H9 (cell line): Measurements from ENCODE around the gene NRXN3. TPM values are rescaled to one million over a fixed set of nuclear protein-coding genes. Genes with fewer than 3 reads are reported as not detected.

Experiments
- DNase-seq: peaks from one replicate; pipeline ENCODE4 v3.0.0-alpha.2; 2017
- H2AFZ ChIP-seq: one replicate; pipeline ENCODE4 v1.6.1; 2013; ENCODE audit warnings: mild to moderate bottlenecking, low read length, control low read depth, moderate library complexity
- H2AK5ac ChIP-seq: 2 replicates; pipeline ENCODE4 v1.6.1; 2013; ENCODE audit warnings: low read length, control low read depth, mixed read lengths; ENCODE audit not compliant: insufficient read length
- H2BK120ac ChIP-seq: one replicate; pipeline ENCODE4 v1.6.1; 2013; ENCODE audit warnings: low read depth, mild to moderate bottlenecking, low read length, control low read depth, inconsistent platforms; ENCODE audit not compliant: poor library complexity, severe bottlenecking
- H2BK12ac ChIP-seq: 2 replicates; pipeline ENCODE4 v1.6.1; 2013; ENCODE audit warnings: low read length, control low read depth, mixed read lengths, low read depth; ENCODE audit not compliant: insufficient read length
- H2BK15ac ChIP-seq: 2 replicates; pipeline ENCODE4 v1.6.1; 2013; ENCODE audit warnings: low read depth, low read length, control low read depth
- H2BK20ac ChIP-seq: one replicate; pipeline ENCODE4 v1.6.1; 2013; ENCODE audit warnings: low read depth, mild to moderate bottlenecking, low read length, control low read depth, inconsistent platforms; ENCODE audit not compliant: poor library complexity, severe bottlenecking
- H2BK5ac ChIP-seq: 2 replicates; pipeline ENCODE4 v1.6.1; 2013; ENCODE audit warnings: low read length, control low read depth, mixed read lengths; ENCODE audit not compliant: insufficient read length
- H3K14ac ChIP-seq: 2 replicates; pipeline ENCODE4 v1.6.1; 2013; ENCODE audit warnings: low read length, control low read depth; ENCODE audit not compliant: insufficient read depth
- H3K18ac ChIP-seq: 2 replicates; pipeline ENCODE4 v1.6.1; 2013; ENCODE audit warnings: low read depth, mild to moderate bottlenecking, mixed read lengths, low read length, control low read depth; ENCODE audit not compliant: insufficient read length
- H3K23ac ChIP-seq: 2 replicates; pipeline ENCODE4 v1.6.1; 2013; ENCODE audit warnings: low read length, control low read depth, mixed read lengths, low read depth; ENCODE audit not compliant: insufficient read length
- H3K23me2 ChIP-seq: 2 replicates; pipeline ENCODE4 v1.6.1; 2013; ENCODE audit warnings: low read depth, mild to moderate bottlenecking, mixed read lengths, low read length, control low read depth; ENCODE audit not compliant: insufficient read length, poor library complexity, severe bottlenecking
- H3K27ac ChIP-seq: 2 replicates; pipeline ENCODE4 v1.5.1; 2013; ENCODE audit warnings: low read length, control low read depth, mixed read lengths, low read depth; ENCODE audit not compliant: insufficient read length
- H3K27me3 ChIP-seq: 2 replicates; pipeline ENCODE4 v1.6.1; 2013; ENCODE audit warnings: low read length, control low read depth, inconsistent platforms; ENCODE audit not compliant: insufficient read depth
- H3K4ac ChIP-seq: 2 replicates; pipeline ENCODE4 v1.6.1; 2013; ENCODE audit warnings: low read depth, mild to moderate bottlenecking, control low read depth, inconsistent platforms, low read length, moderate library complexity
- H3K4me1 ChIP-seq: 2 replicates; pipeline ENCODE4 v1.6.1; 2013; ENCODE audit warnings: low read length, control low read depth, inconsistent platforms; ENCODE audit not compliant: insufficient read depth
- H3K4me2 ChIP-seq: 2 replicates; pipeline ENCODE4 v1.6.1; 2013; ENCODE audit warnings: low read length, control low read depth, mixed read lengths; ENCODE audit not compliant: insufficient read length, insufficient read depth
- H3K56ac ChIP-seq: 2 replicates; pipeline ENCODE4 v1.6.1; 2013; ENCODE audit warnings: low read depth, mild to moderate bottlenecking, mixed read lengths, low read length, control low read depth; ENCODE audit not compliant: insufficient read length
- H3K79me1 ChIP-seq: 2 replicates; pipeline ENCODE4 v1.6.1; 2013; ENCODE audit warnings: low read depth, mild to moderate bottlenecking, moderate library complexity, low read length, control low read depth, inconsistent platforms; ENCODE audit not compliant: insufficient read depth, poor library complexity, severe bottlenecking
- H3K79me2 ChIP-seq: 2 replicates; pipeline ENCODE4 v1.6.1; 2013; ENCODE audit warnings: low read length, control low read depth, inconsistent platforms; ENCODE audit not compliant: insufficient read depth
- H3K9ac ChIP-seq: 2 replicates; pipeline ENCODE4 v1.6.1; 2013; ENCODE audit warnings: low read length, control low read depth, mixed read lengths; ENCODE audit not compliant: insufficient read length; ENCODE audit errors: extremely low read depth
- H3K9me3 ChIP-seq: one replicate; pipeline ENCODE4 v1.6.1; 2013; ENCODE audit warnings: low read depth, low read length, inconsistent platforms; ENCODE audit not compliant: control insufficient read depth
- H3T11ph ChIP-seq: one replicate; pipeline ENCODE4 v1.6.1; 2013; ENCODE audit warnings: mild to moderate bottlenecking, low read length, control low read depth, inconsistent platforms
- H4K20me1 ChIP-seq: one replicate; pipeline ENCODE4 v1.6.1; 2013; ENCODE audit not compliant: control insufficient read depth, insufficient read length, insufficient read depth
- H4K5ac ChIP-seq: 2 replicates; pipeline ENCODE4 v1.6.1; 2013; ENCODE audit warnings: low read depth, mild to moderate bottlenecking, mixed read lengths, low read length, control low read depth; ENCODE audit not compliant: insufficient read length
- H4K8ac ChIP-seq: replicated peaks from 2 replicates; pipeline ENCODE4 v1.6.1; 2013; ENCODE audit warnings: low read length, control low read depth, mixed read lengths, low read depth; ENCODE audit not compliant: insufficient read length
- H4K91ac ChIP-seq: 2 replicates; pipeline ENCODE4 v1.6.1; 2013; ENCODE audit warnings: low read depth, mild to moderate bottlenecking, moderate library complexity, mixed read lengths, low read length, control low read depth; ENCODE audit not compliant: insufficient read length
- H3K27ac Mint-ChIP-seq, 3 experiments: 2 replicates in 2 of 3; 3 replicates in 1 of 3; pipeline ENCODE4 v1.8.0; 2020 to 2021; ENCODE audit warnings: mixed read lengths in 3 of 3, mild to moderate bottlenecking in 1 of 3, moderate library complexity in 1 of 3
- H3K27me3 Mint-ChIP-seq: 2 replicates; pipeline ENCODE4 v1.8.0; 2021; ENCODE audit warnings: low read depth, mild to moderate bottlenecking, moderate library complexity, mixed read lengths
- H3K36me3 Mint-ChIP-seq, 3 experiments: 2 replicates in 2 of 3; 3 replicates in 1 of 3; pipeline ENCODE4 v1.8.0; 2020 to 2021; ENCODE audit warnings: low read depth in 3 of 3, mixed read lengths in 3 of 3; ENCODE audit not compliant: insufficient read depth in 1 of 3
- H3K4me1 Mint-ChIP-seq, 2 experiments: 2 replicates each; pipeline ENCODE4 v1.8.0; 2020; ENCODE audit warnings: mixed read lengths in 2 of 2
- H3K4me3 Mint-ChIP-seq, 2 experiments: 2 replicates in 1 of 2; 3 replicates in 1 of 2; pipeline ENCODE4 v1.8.0; 2020 to 2021; ENCODE audit warnings: mild to moderate bottlenecking in 2 of 2, mixed read lengths in 2 of 2, moderate library complexity in 1 of 2
- H3K9me3 Mint-ChIP-seq, 2 experiments: 2 replicates in 1 of 2; 3 replicates in 1 of 2; pipeline ENCODE4 v1.8.0; 2020; ENCODE audit warnings: mild to moderate bottlenecking in 2 of 2, mixed read lengths in 2 of 2, moderate library complexity in 1 of 2
- CTCF ChIP-seq: fragments of 200-600 bp; sonication (generic); conservative IDR thresholded peaks from 3 replicates; pipeline ENCODE4 v1.8.0; 2021; ENCODE audit warnings: antibody characterized with exemption, mild to moderate bottlenecking
- WGBS: extraction: QIAGEN DNeasy Blood & Tissue Kit; methylation state at CpG from one replicate; pipeline ENCODE4 v1.1.7; 2013; ENCODE audit warnings: missing lambda C conversion rate, low lambda C conversion rate, mixed read lengths; ENCODE audit not compliant: insufficient read length; ENCODE audit errors: extremely low coverage; 5-methylcytosine and 5-hydroxymethylcytosine counted together
- total RNA-seq: library from RNA; stranded (reverse); gene quantifications from 2 replicates; pipeline ENCODE4 v1.2.1, GENCODE V29; 2021

Gene NRXN3
- total RNA-seq, 1 experiment from 2014 or later: 1.8 TPM

- Histone ChIP-seq H4K91ac (no peak overlapping the region), H2BK5ac (no peak overlapping the region), H3K9ac (no peak overlapping the region), H3K79me2 (no peaks in the 10 kb centered on the region), H3K23ac (no peak overlapping the region), H2BK120ac (no peak overlapping the region), H3K4me2 (peak overlapping the region; percentile 8), H3K18ac (no peak overlapping the region), H2AFZ (no peak overlapping the region), H3K27ac (no peak overlapping the region), H3T11ph (no peak overlapping the region), H2BK20ac (no peak overlapping the region), H3K14ac (0 out of 2 replicates have a peak overlapping the region, but pooled peaks have one; percentile 31), H3K79me1 (no peaks in the 10 kb centered on the region), H4K5ac (no peak overlapping the region), H4K20me1 (no peaks in the 10 kb centered on the region), H3K9me3 (no peaks in the 10 kb centered on the region), H3K27me3 (no peaks in the 10 kb centered on the region), H3K23me2 (no peaks in the 10 kb centered on the region), H3K4ac (no peak overlapping the region), H2BK15ac (no peak overlapping the region), H3K4me1 (0 out of 2 replicates have a peak, but pooled peaks cover 5% of the 10 kb centered on the region), H2BK12ac (no peak overlapping the region), H4K8ac (no peak overlapping the region), H3K56ac (no peak overlapping the region), H2AK5ac (no peak overlapping the region)
- Mint-ChIP-seq H3K4me3 (peak overlapping the region in 1 of 2 experiments; percentile 72; a peak in 3 of 5 replicates), H3K36me3 (no peaks in the 10 kb centered on the region), H3K4me1 (peaks cover 12 to 26% of the 10 kb centered on the region in 2 experiments), H3K27me3 (no peaks in the 10 kb centered on the region; the same call in 1 of the 2 replicates), H3K27ac (peak overlapping the region in 2 of 3 experiments; percentile 84 to 85; a peak in 3 of 7 replicates), H3K9me3 (no peaks in the 10 kb centered on the region)
- WGBS: no CpG with 5 or more reads among the region's 8 CpGs
- no peak for TF ChIP-seq CTCF
- DNase-seq: no peak
Measured at GRCh38 chr14:78403278-78403815, 233.2 kb downstream of the NRXN3 start.
